ENCODE data around the gene FOXP1. TPM values are rescaled to one million over a fixed set of nuclear protein-coding genes. Genes with fewer than 3 reads are reported as not detected.

Gene FOXP1
- total and polyA plus RNA-seq, 4 donors, result 4.9 to 35.4 (median 32.0) TPM

- TF ChIP-seq EGR1 (IDR thresholded peaks at IDR 0.05; ENCODE audit: low read depth in 2 of 2) (peak in 1 of 2 donors; percentile 34), MAX (IDR thresholded peaks at IDR 0.05) (peak; percentile 29), NR2F2 (IDR thresholded peaks at IDR 0.05) (no peak), SP1 (IDR thresholded peaks at IDR 0.05) (peak; percentile 64), HNF4A (conservative IDR thresholded peaks at IDR 0.05) (peak; percentile 33 to 63), TAF1 (conservative IDR thresholded peaks at IDR 0.05) (no peak), RXRA (IDR thresholded peaks at IDR 0.05) (peak; percentile 32 to 80), JUND (IDR thresholded peaks at IDR 0.05) (peak in 1 of 2 donors; percentile 54), FOXA2 (IDR thresholded peaks at IDR 0.05) (peak; percentile 93), GABPA (IDR thresholded peaks at IDR 0.05 in 1 of 2, conservative IDR thresholded peaks at IDR 0.05 in 1 of 2) (no peak), REST (IDR thresholded peaks at IDR 0.05) (no peak), CTCF (IDR thresholded peaks at IDR 0.05; ENCODE audit: low read depth, low read length, missing input control) (no peak), ZBTB33 (IDR thresholded peaks at IDR 0.05) (peak; percentile 30), FOXA1 (IDR thresholded peaks at IDR 0.05) (peak; percentile 81), YY1 (IDR thresholded peaks at IDR 0.05) (peak; percentile 46)
- WGBS, result 28% methylated on average over 6 of the region's 6 CpGs
- no peak overlapping the region for H3K4me3 ChIP-seq (ENCODE audit: low read depth in 1 of 3, low read length in 3 of 3)
- DNase-seq (ENCODE audit: low spot score), result no peak
- peaks cover 6 to 42% (median 37%) of the 10 kb centered on the region in 4 donors for H3K4me1 ChIP-seq (ENCODE audit: control insufficient read depth in 4 of 4, insufficient read depth in 4 of 4, low read length in 3 of 4)
- H3K9ac ChIP-seq (ENCODE audit: low read depth in 1 of 2, low read length in 2 of 2), result peak overlapping the region in 1 of 2 donors; percentile 85
- peak overlapping the region; percentile 74 to 87 for H3K27ac ChIP-seq (ENCODE audit: low read depth in 1 of 2, low read length in 2 of 2)
- H3K9me3 ChIP-seq (ENCODE audit: control insufficient read depth in 4 of 4, low read length in 3 of 4), result no peaks in the 10 kb centered on the region
- no peaks in the 10 kb centered on the region for H3K36me3 ChIP-seq (ENCODE audit: control insufficient read depth in 4 of 4, insufficient read depth in 3 of 4, low read depth in 1 of 4, low read length in 3 of 4)
- no peaks in the 10 kb centered on the region for H3K27me3 ChIP-seq (ENCODE audit: control insufficient read depth in 4 of 4, insufficient read depth in 4 of 4, low read length in 3 of 4)
Measured at GRCh38 chr3:71208211-71209095, 375.1 kb downstream of the FOXP1 start.
